Ovary (tissue), 3 donors: ENCODE data around the gene MAPK14.

Experiments used
- CTCF ChIP-seq, 3 donors: fragments of 450-650 bp in 2 of 3; fragments of 200-600 bp in 1 of 3; IDR thresholded peaks; one replicate each; pipeline versions ENCODE4 v1.5.1 to v1.8.0; 2016 to 2022; ENCODE audit warnings: antibody characterized with exemption in 3 of 3, mild to moderate bottlenecking in 1 of 3
- EP300 ChIP-seq: sonication (generic); formaldehyde crosslinking; IDR thresholded peaks from one replicate; pipeline ENCODE4 v1.6.1; 2017; ENCODE audit warnings: antibody characterized with exemption
- POLR2A ChIP-seq: fragments of 450-650 bp; IDR thresholded peaks from one replicate; pipeline ENCODE4 v1.6.1; 2017; ENCODE audit warnings: antibody characterized with exemption, mild to moderate bottlenecking, moderate library complexity
- donor health status: DM: no; HTN: no; CAD: no.

GRCh38 chr6:36099869-36100483 lies 72.4 kb downstream of the MAPK14 start:
- TF ChIP-seq POLR2A (no peak), CTCF (IDR thresholded peaks at IDR 0.05) (no peak), EP300 (no peak)
